Effector memory CD8-positive, alpha-beta T cell (primary cell): ENCODE measurements around the gene SETDB2.

Experiments
- ATAC-seq: fragments of 150-1000 bp; cut with Tn5 transposase; replicated peaks from 2 replicates; pipeline ENCODE4 v1.10.0; 2021; ENCODE audit warnings: mild to moderate bottlenecking, moderate library complexity
- DNase-seq, 3 experiments: peaks; one replicate each; pipeline ENCODE4 v3.0.0; 2021
- H3K27ac Mint-ChIP-seq, 2 donors: one replicate each; pipeline ENCODE4 v1.8.0; 2022; ENCODE audit warnings: mild to moderate bottlenecking in 2 of 2, mixed read lengths in 2 of 2, moderate library complexity in 2 of 2
- H3K27me3 Mint-ChIP-seq, 2 donors: one replicate each; pipeline ENCODE4 v1.8.0; 2022; ENCODE audit warnings: mixed read lengths in 2 of 2
- H3K36me3 Mint-ChIP-seq: one replicate; pipeline ENCODE4 v1.8.0; 2022; ENCODE audit warnings: mild to moderate bottlenecking, moderate library complexity, mixed read lengths; ENCODE audit not compliant: insufficient read depth
- H3K4me1 Mint-ChIP-seq, 2 donors: one replicate each; pipeline ENCODE4 v1.8.0; 2022; ENCODE audit warnings: low read depth in 2 of 2, mixed read lengths in 2 of 2
- H3K4me3 Mint-ChIP-seq, 2 donors: one replicate each; pipeline ENCODE4 v1.8.0; 2022; ENCODE audit warnings: mild to moderate bottlenecking in 2 of 2, mixed read lengths in 2 of 2, moderate library complexity in 2 of 2
- H3K9me3 Mint-ChIP-seq, 2 donors: one replicate each; pipeline ENCODE4 v1.8.0; 2022; ENCODE audit warnings: mixed read lengths in 2 of 2

The SETDB2 gene

GRCh38 chr13:49502954-49503353 is 58.9 kb downstream of the SETDB2 start:
- Mint-ChIP-seq H3K36me3 (peaks cover 15% of the 10 kb centered on the region), H3K9me3 (no peaks in the 10 kb centered on the region), H3K4me3 (no peak overlapping the region), H3K27ac (peak overlapping the region; percentile 23 to 49), H3K4me1 (peaks cover 27 to 55% of the 10 kb centered on the region in 2 donors), H3K27me3 (no peaks in the 10 kb centered on the region)
- ATAC-seq (no peak), DNase-seq (no peak)

GRCh38 chr13:49503951-49504350 is 59.9 kb downstream of the SETDB2 start:
- Mint-ChIP-seq H3K27me3 (no peaks in the 10 kb centered on the region), H3K4me1 (peaks cover 20 to 46% of the 10 kb centered on the region in 2 donors), H3K9me3 (no peaks in the 10 kb centered on the region), H3K27ac (peak overlapping the region in 1 of 2 donors; percentile 49), H3K4me3 (no peak overlapping the region), H3K36me3 (peaks cover 15% of the 10 kb centered on the region)
- DNase-seq, result no peak
- no peak for ATAC-seq

- H3K4me1 Mint-ChIP-seq, result peaks cover 14 to 43% of the 10 kb centered on the region in 2 donors
- H3K36me3 Mint-ChIP-seq, result peaks cover 51% of the 10 kb centered on the region
- H3K4me3 Mint-ChIP-seq, result no peak overlapping the region
- DNase-seq (no peak), ATAC-seq (no peak)
- H3K27me3 Mint-ChIP-seq, result no peaks in the 10 kb centered on the region
- peak overlapping the region; percentile 38 to 61 for H3K27ac Mint-ChIP-seq
- no peaks in the 10 kb centered on the region for H3K9me3 Mint-ChIP-seq
These were observed 68.5 kb downstream of the SETDB2 start for GRCh38 chr13:49512578-49512977.

- H3K4me3 Mint-ChIP-seq, result no peak overlapping the region
- no peaks in the 10 kb centered on the region for H3K9me3 Mint-ChIP-seq
- peaks cover 8 to 25% of the 10 kb centered on the region in 2 donors for H3K4me1 Mint-ChIP-seq
- H3K27me3 Mint-ChIP-seq, result no peaks in the 10 kb centered on the region
- peaks cover 68% of the 10 kb centered on the region for H3K36me3 Mint-ChIP-seq
- H3K27ac Mint-ChIP-seq, result peak overlapping the region; percentile 13 to 65
- ATAC-seq, result no peak
- no peak for DNase-seq
These were observed 72.4 kb downstream of the SETDB2 start for GRCh38 chr13:49516467-49516866.

- Mint-ChIP-seq H3K27ac (peak overlapping the region; percentile 13 to 65), H3K4me3 (no peak overlapping the region), H3K9me3 (no peaks in the 10 kb centered on the region), H3K36me3 (peaks cover 72% of the 10 kb centered on the region), H3K4me1 (peaks cover 8 to 25% of the 10 kb centered on the region in 2 donors), H3K27me3 (no peaks in the 10 kb centered on the region)
- ATAC-seq (no peak), DNase-seq (no peak)
These were observed 73.4 kb downstream of the SETDB2 start for GRCh38 chr13:49517461-49517860.

GRCh38 chr13:49521224-49521623 is 77.2 kb downstream of the SETDB2 start:
- H3K9me3 Mint-ChIP-seq, result no peaks in the 10 kb centered on the region
- H3K27ac Mint-ChIP-seq, result peak overlapping the region; percentile 19 to 44
- peaks cover 70% of the 10 kb centered on the region for H3K36me3 Mint-ChIP-seq
- DNase-seq (no peak), ATAC-seq (no peak)
- H3K4me1 Mint-ChIP-seq, result peaks cover 2 to 14% of the 10 kb centered on the region in 2 donors
- no peak overlapping the region for H3K4me3 Mint-ChIP-seq
- H3K27me3 Mint-ChIP-seq, result no peaks in the 10 kb centered on the region

GRCh38 chr13:49524740-49525501 is 80.8 kb downstream of the SETDB2 start:
- H3K4me3 Mint-ChIP-seq, result no peak overlapping the region
- DNase-seq (no peak), ATAC-seq (peak; percentile 39)
- no peaks in the 10 kb centered on the region for H3K27me3 Mint-ChIP-seq
- H3K27ac Mint-ChIP-seq, result peak overlapping the region; percentile 81 to 84
- peaks cover 0 to 6% of the 10 kb centered on the region in 2 donors for H3K4me1 Mint-ChIP-seq
- peaks cover 62% of the 10 kb centered on the region for H3K36me3 Mint-ChIP-seq
- no peaks in the 10 kb centered on the region for H3K9me3 Mint-ChIP-seq

- H3K36me3 Mint-ChIP-seq, result peaks cover 47% of the 10 kb centered on the region
- H3K4me3 Mint-ChIP-seq, result no peak overlapping the region
- DNase-seq, result no peak
- no peaks in the 10 kb centered on the region for H3K9me3 Mint-ChIP-seq
- no peak for ATAC-seq
- no peaks in the 10 kb centered on the region for H3K27me3 Mint-ChIP-seq
- H3K27ac Mint-ChIP-seq, result no peak overlapping the region
- peaks cover 0 to 6% of the 10 kb centered on the region in 2 donors for H3K4me1 Mint-ChIP-seq
These were observed 83.0 kb downstream of the SETDB2 start for GRCh38 chr13:49527123-49527522.

- Mint-ChIP-seq H3K36me3 (peaks cover 42% of the 10 kb centered on the region), H3K27me3 (no peaks in the 10 kb centered on the region), H3K9me3 (no peaks in the 10 kb centered on the region), H3K27ac (peak overlapping the region in 1 of 2 donors; percentile 10), H3K4me3 (no peak overlapping the region), H3K4me1 (peaks cover 0 to 6% of the 10 kb centered on the region in 2 donors)
- ATAC-seq (no peak), DNase-seq (no peak)
These were observed 84.1 kb downstream of the SETDB2 start for GRCh38 chr13:49528161-49528560.

GRCh38 chr13:49530457-49530856 is 86.4 kb downstream of the SETDB2 start:
- Mint-ChIP-seq H3K4me1 (no peaks in the 10 kb centered on the region), H3K36me3 (peaks cover 29% of the 10 kb centered on the region), H3K27me3 (no peaks in the 10 kb centered on the region), H3K27ac (peak overlapping the region; percentile 6 to 19), H3K4me3 (no peak overlapping the region), H3K9me3 (no peaks in the 10 kb centered on the region)
- DNase-seq, result no peak
- no peak for ATAC-seq

GRCh38 chr13:49532593-49532992 is 88.5 kb downstream of the SETDB2 start:
- H3K27me3 Mint-ChIP-seq, result no peaks in the 10 kb centered on the region
- H3K27ac Mint-ChIP-seq, result no peak overlapping the region
- H3K4me3 Mint-ChIP-seq, result no peak overlapping the region
- ATAC-seq, result no peak
- H3K4me1 Mint-ChIP-seq, result peaks cover 0 to 2% of the 10 kb centered on the region in 2 donors
- peaks cover 17% of the 10 kb centered on the region for H3K36me3 Mint-ChIP-seq
- no peaks in the 10 kb centered on the region for H3K9me3 Mint-ChIP-seq
- no peak for DNase-seq

GRCh38 chr13:49533011-49533410 is 88.9 kb downstream of the SETDB2 start:
- Mint-ChIP-seq H3K27ac (no peak overlapping the region), H3K9me3 (no peaks in the 10 kb centered on the region), H3K4me3 (no peak overlapping the region), H3K36me3 (peaks cover 18% of the 10 kb centered on the region), H3K27me3 (no peaks in the 10 kb centered on the region), H3K4me1 (peaks cover 0 to 2% of the 10 kb centered on the region in 2 donors)
- ATAC-seq (no peak), DNase-seq (no peak)

GRCh38 chr13:49533591-49534269 is 89.7 kb downstream of the SETDB2 start:
- DNase-seq (no peak), ATAC-seq (no peak)
- Mint-ChIP-seq H3K27ac (peak overlapping the region in 1 of 2 donors; percentile 79), H3K36me3 (peaks cover 19% of the 10 kb centered on the region), H3K4me3 (no peak overlapping the region), H3K27me3 (no peaks in the 10 kb centered on the region), H3K4me1 (peaks cover 0 to 2% of the 10 kb centered on the region in 2 donors), H3K9me3 (no peaks in the 10 kb centered on the region)
